HG03025 (cell line): ENCODE results near the gene SCAI.
"Not testable (repeated sequence)": the region's sequence is repeated elsewhere in the genome, so short reads cannot be mapped to it uniquely, and the experiment has no call there.

Source experiments
- ATAC-seq: cut with Tn5 transposase; IDR thresholded peaks from one replicate; pipeline ENCODE4 v1.9.1; 2021; ENCODE audit warnings: mild to moderate bottlenecking, moderate library complexity; ENCODE audit not compliant: unreplicated experiment, low FRiP score

SCAI gene

GRCh38 chr9:125150349-125151245, 7.3 kb upstream of the SCAI start:
- ATAC-seq: no peak

GRCh38 chr9:125147401-125147951, 4.1 kb upstream of the SCAI start:
- ATAC-seq: no peak

- no peak for ATAC-seq
These were observed 2.9 kb upstream of the SCAI start for GRCh38 chr9:125146247-125146646.

DNA sequence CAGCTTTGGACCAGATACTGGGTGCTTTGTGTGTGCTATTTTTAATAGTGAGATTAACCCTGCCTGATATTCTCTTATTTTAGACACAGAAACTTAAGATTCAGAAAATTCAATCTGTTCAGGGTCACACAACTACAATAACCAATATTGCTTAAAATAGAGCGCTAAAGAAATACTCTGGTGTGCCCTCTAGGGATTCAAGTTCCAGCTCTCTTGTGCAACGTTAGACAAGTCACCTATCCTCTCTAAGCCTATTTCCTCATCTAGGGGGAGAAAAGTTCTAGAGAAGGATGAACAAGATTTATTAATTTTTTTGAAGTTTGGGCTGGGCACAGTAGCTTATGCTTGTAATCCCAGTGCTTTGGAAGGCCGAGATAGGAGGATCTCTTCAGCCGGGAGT, 2.1 kb upstream of the SCAI start:
- no peak for ATAC-seq

DNA sequence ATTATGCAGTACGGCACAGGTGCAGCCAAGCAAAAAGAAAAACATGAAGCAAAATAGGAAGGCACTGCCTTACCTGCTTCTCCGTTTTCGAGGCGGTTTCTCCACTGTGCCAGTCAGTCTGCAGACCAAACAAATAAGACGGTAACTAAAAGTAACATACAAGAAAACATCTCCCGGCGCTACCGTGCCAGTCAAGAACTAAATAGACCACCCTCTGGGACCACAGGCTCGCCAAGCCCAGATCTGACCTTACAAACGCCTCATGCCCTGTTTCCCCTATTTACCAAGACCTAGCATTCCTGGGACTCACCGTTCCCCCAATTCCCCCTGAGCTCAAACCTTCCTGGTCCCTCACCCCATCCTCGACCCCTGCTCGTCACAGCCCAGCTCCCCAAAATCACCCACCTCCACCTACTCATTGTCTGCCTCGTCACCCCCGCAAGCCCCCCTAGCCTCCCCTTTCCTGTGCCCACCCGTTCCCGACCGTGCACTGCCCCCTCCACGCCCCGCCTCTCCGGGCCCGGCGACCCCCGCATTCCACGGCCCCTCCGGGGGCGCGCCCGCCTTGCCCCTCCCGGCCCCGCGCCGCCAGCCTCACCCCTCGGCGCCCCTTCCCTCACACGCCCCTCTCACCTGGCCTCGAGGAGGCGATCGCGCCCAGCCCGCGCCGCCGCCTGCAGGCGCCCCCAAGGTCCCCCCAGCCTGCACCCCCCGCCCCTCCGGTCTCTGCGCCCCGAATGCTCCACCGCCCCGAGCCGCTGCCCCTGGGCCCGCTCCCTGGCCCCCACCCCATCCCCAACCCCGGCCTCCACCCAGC, 560 bp downstream of the SCAI start:
- peak; percentile 9 for ATAC-seq

DNA sequence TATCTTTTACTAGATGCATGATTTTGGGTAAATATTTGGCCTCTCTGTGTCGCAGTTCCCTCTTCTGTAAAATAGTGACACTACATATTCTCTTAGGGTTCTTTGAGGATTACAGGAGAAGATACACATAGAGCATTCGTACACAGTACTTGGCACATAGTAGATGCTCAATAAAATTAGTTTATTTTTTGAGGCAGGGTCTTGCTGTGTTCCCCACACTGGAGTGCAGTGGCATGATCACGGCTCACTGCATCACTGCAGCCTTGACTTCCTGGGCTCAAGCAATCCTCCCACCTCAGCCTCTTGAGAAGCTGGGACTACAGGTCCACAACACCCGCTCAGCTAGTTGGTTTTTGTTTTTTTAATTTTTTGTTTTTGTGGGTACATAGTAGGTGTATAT, 1.6 kb downstream of the SCAI start:
- no peak for ATAC-seq

GRCh38 chr9:125141251-125141650, 2.1 kb downstream of the SCAI start:
- ATAC-seq: no peak

DNA sequence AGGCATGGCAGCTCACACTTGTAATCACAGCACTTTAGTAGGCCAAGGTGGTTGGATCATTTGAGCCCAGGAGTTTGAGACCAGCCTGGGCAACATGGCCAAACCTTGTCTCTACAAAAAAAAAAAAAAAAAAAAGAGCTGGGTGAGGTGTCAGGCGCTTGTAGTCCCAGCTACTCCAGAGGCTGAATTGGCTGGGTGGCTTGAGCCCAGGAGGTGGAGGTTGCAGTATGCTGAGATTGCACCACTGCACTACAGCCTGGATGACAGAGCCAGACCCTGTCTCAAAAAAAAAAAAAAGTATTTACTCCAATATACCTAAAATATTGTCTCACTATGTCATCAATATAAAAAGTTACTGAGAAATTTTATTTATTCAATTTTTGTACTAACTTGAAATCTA, 2.8 kb downstream of the SCAI start:
- no peak for ATAC-seq

GRCh38 chr9:125137200-125137599, 6.1 kb downstream of the SCAI start:
- no peak for ATAC-seq

GRCh38 chr9:125134976-125135375, 8.4 kb downstream of the SCAI start:
- ATAC-seq: no peak

GRCh38 chr9:125133403-125134329, 9.7 kb downstream of the SCAI start:
- no peak for ATAC-seq

DNA sequence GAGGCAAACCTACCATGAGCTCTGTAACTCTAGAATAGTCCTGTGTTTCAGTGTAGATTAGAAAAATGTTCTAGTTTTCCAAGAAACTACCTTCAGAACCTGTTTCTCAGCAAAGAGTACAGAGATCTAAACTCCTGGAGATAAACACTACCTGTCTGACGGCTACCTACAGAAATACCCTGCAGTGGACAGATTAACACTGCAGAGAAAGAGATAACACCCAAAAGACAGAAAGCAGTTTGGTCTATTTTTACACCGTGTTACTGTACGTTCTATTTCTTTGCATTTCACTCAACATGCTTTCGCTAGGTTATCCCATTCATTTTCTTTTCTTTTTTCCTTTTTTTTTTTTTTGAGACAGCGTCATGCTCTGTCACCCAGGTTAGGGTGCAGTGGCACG, 11.6 kb downstream of the SCAI start:
- ATAC-seq: no peak

GRCh38 chr9:125126019-125126746, 17.1 kb downstream of the SCAI start:
- peak; percentile 77 for ATAC-seq

DNA sequence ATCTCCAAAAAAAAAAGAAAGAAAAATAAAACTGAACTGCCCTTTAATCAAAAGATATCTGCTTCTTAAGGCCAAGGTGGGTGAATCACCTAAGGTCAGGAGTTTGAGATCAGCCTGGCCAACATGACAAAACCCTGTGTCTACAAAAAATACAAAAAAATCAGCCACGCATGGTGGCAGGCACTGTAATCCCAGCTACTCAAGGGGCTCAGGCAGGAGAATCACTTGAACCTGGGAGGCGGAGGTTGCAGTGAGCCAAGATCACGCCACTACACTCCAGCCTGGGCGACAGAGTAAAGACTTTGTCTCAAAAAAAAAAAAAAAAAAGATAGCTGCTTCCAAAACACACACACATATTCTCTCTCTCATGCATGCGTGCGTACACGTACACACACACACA, 17.8 kb downstream of the SCAI start:
- ATAC-seq: no peak

DNA sequence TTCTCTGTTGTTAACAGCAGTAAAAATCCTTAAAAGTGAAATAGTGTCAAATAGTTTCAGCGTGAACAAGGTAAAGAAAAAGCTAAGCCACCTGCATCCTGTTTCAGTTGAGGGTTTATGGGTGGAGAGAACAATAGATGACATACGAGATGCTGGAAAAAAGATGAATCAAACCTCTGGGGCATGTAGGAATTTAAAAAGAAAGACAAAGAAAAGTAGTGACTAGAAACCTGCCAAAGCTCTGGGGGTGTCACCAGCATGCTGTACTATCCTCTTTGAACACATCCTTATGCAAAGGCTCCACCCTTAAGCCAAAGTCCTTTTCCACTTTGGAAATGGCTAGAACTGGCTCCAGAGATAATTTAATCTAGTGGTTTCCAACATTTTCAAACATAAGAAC, 22.2 kb downstream of the SCAI start:
- ATAC-seq: no peak

- ATAC-seq: no peak
These were observed 23.6 kb downstream of the SCAI start for GRCh38 chr9:125119643-125120286.

DNA sequence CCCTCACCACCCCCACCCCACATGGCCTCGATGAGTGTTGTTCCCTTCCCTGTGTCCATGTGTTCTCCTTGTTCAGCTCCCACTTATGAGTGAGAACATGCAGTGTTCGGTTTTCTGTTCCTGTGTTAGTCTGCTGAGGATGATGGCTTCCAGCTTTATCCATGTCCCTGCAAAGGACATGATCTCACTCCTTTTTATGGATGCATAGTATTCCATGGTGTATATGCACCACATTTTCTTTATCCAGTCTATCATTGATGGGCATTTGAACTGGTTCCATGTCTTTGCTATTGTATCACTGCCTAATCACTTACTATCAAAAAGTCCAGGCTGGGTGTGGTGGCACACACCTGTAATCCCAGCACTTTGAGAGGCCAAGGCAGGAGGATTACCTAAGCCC, 24.6 kb downstream of the SCAI start:
- not testable (repeated sequence) for ATAC-seq

- ATAC-seq: not testable (repeated sequence)
These were observed 28.8 kb downstream of the SCAI start for GRCh38 chr9:125114503-125114902.

GRCh38 chr9:125110464-125110863, 32.9 kb downstream of the SCAI start:
- ATAC-seq: no peak
